Liver (tissue), 9 donors: ENCODE measurements around the gene IQSEC1. TPM values are rescaled to one million over a fixed set of nuclear protein-coding genes. Genes with fewer than 3 reads are reported as not detected.

Source experiments
- DNase-seq: peaks from one replicate; pipeline ENCODE4 v3.0.0-alpha.2; 2017; ENCODE audit warnings: low spot score
- H3K27ac ChIP-seq, 2 donors: one replicate each; pipeline ENCODE4 v1.7.0; 2013; ENCODE audit warnings: inconsistent platforms in 2 of 2, low read length in 2 of 2, control low read depth in 1 of 2, low read depth in 1 of 2, mild to moderate bottlenecking in 1 of 2
- H3K27me3 ChIP-seq, 4 donors: one replicate each; pipeline versions ENCODE4 v1.6.1 to v1.7.0; 2013; ENCODE audit warnings: low read length in 3 of 4, inconsistent platforms in 1 of 4, mild to moderate bottlenecking in 1 of 4, moderate library complexity in 1 of 4; ENCODE audit not compliant: control insufficient read depth in 4 of 4, insufficient read depth in 4 of 4
- H3K36me3 ChIP-seq, 4 donors: one replicate each; pipeline versions ENCODE4 v1.6.1 to v1.7.0; 2013; ENCODE audit warnings: low read length in 3 of 4, mild to moderate bottlenecking in 3 of 4, low read depth in 1 of 4, moderate library complexity in 1 of 4; ENCODE audit not compliant: control insufficient read depth in 4 of 4, insufficient read depth in 3 of 4
- H3K4me1 ChIP-seq, 4 donors: one replicate each; pipeline versions ENCODE4 v1.6.1 to v1.7.0; 2013; ENCODE audit warnings: low read length in 3 of 4, mild to moderate bottlenecking in 3 of 4, moderate library complexity in 1 of 4; ENCODE audit not compliant: control insufficient read depth in 4 of 4, insufficient read depth in 4 of 4
- H3K4me3 ChIP-seq, 3 donors: one replicate each; pipeline versions ENCODE4 v1.6.1 to v1.7.0; 2013; ENCODE audit warnings: low read length in 3 of 3, control low read depth in 1 of 3, low read depth in 1 of 3, mild to moderate bottlenecking in 1 of 3
- H3K9ac ChIP-seq, 2 donors: one replicate each; pipeline ENCODE4 v1.7.0; 2013; ENCODE audit warnings: low read length in 2 of 2, mild to moderate bottlenecking in 2 of 2, moderate library complexity in 2 of 2, control low read depth in 1 of 2, low read depth in 1 of 2
- H3K9me3 ChIP-seq, 4 donors: one replicate each; pipeline versions ENCODE4 v1.6.1 to v1.7.0; 2013; ENCODE audit warnings: low read length in 3 of 4; ENCODE audit not compliant: control insufficient read depth in 4 of 4
- EGR1 ChIP-seq, 2 donors: IDR thresholded peaks; 2 replicates each; pipeline ENCODE4 v1.6.1; 2016 to 2018; ENCODE audit warnings: antibody characterized with exemption in 2 of 2, low read depth in 2 of 2
- FOXA1 ChIP-seq: IDR thresholded peaks from 2 replicates; pipeline ENCODE4 v1.6.1; 2016; ENCODE audit warnings: antibody characterized with exemption
- GABPA ChIP-seq, 2 donors: IDR thresholded peaks in 1 of 2; conservative IDR thresholded peaks in 1 of 2; 2 replicates each; pipeline ENCODE4 v1.6.1; 2016; ENCODE audit warnings: antibody characterized with exemption in 2 of 2, mild to moderate bottlenecking in 1 of 2, moderate library complexity in 1 of 2
- JUND ChIP-seq, 2 donors: IDR thresholded peaks; 2 replicates each; pipeline ENCODE4 v1.6.1; 2016; ENCODE audit warnings: antibody characterized with exemption in 2 of 2
- RAD21 ChIP-seq, 2 donors: IDR thresholded peaks; 2 replicates each; pipeline ENCODE4 v1.6.1; 2016; ENCODE audit warnings: antibody characterized with exemption in 2 of 2, mild to moderate bottlenecking in 2 of 2
- RXRA ChIP-seq, 2 donors: IDR thresholded peaks; 2 replicates each; pipeline ENCODE4 v1.6.1; 2017 to 2018; ENCODE audit warnings: antibody characterized with exemption in 2 of 2, mild to moderate bottlenecking in 1 of 2
- SP1 ChIP-seq: IDR thresholded peaks from 2 replicates; pipeline ENCODE4 v1.6.1; 2018; ENCODE audit warnings: antibody characterized with exemption, mild to moderate bottlenecking
- TAF1 ChIP-seq: conservative IDR thresholded peaks from 2 replicates; pipeline ENCODE4 v1.6.1; 2016; ENCODE audit warnings: antibody characterized with exemption, mild to moderate bottlenecking
- YY1 ChIP-seq: IDR thresholded peaks from 2 replicates; pipeline ENCODE4 v1.6.1; 2016; ENCODE audit warnings: antibody characterized with exemption, mild to moderate bottlenecking
- WGBS: extraction: QIAGEN DNeasy Blood & Tissue Kit; methylation state at CpG from one replicate; pipeline ENCODE4 v1.1.7; 2013; 5-methylcytosine and 5-hydroxymethylcytosine counted together
- polyA plus RNA-seq, 2 donors: library from polyadenylated mRNA; stranded (reverse) in 1 of 2; unstranded in 1 of 2; fragments of 200-250 nt in 1 of 2; fragments of >200 nt in 1 of 2; fragmentation: Nextera tagmentation in 1 of 2; extraction: Ambion mirVana in 1 of 2; gene quantifications; one replicate each; pipeline versions ENCODE4 v1.2.1 to v1.2.3, GENCODE V29; 2013 to 2015
- total RNA-seq, 2 donors: library from RNA; depleted of rRNA; stranded (reverse); fragments of >200 nt; gene quantifications; one replicate each; pipeline ENCODE4 v1.2.3, GENCODE V29; 2014
- TF ChIP-seq, protein P1 (sequence below): fragments of 150-350 bp; IDR thresholded peaks from 2 replicates; pipeline ENCODE4 v1.5.1; 2017; ENCODE audit warnings: improper control_type of control experiment, low read depth, low read length; ENCODE audit not compliant: missing input control
- TF ChIP-seq, protein P2 (sequence below): IDR thresholded peaks from 2 replicates; pipeline ENCODE4 v1.6.1; 2016; ENCODE audit warnings: antibody characterized with exemption, mild to moderate bottlenecking
- TF ChIP-seq, protein P3 (sequence below): IDR thresholded peaks from 2 replicates; pipeline ENCODE4 v1.6.1; 2016; ENCODE audit warnings: antibody characterized with exemption
- donor health status: healthy.
- donor health status: healthy.
- donor health status: healthy.
- donor health status: healthy.
- donor health status: healthy.

Gene IQSEC1
- total and polyA plus RNA-seq, 4 donors, result 12.7 to 56.0 (median 36.2) TPM

DNA sequence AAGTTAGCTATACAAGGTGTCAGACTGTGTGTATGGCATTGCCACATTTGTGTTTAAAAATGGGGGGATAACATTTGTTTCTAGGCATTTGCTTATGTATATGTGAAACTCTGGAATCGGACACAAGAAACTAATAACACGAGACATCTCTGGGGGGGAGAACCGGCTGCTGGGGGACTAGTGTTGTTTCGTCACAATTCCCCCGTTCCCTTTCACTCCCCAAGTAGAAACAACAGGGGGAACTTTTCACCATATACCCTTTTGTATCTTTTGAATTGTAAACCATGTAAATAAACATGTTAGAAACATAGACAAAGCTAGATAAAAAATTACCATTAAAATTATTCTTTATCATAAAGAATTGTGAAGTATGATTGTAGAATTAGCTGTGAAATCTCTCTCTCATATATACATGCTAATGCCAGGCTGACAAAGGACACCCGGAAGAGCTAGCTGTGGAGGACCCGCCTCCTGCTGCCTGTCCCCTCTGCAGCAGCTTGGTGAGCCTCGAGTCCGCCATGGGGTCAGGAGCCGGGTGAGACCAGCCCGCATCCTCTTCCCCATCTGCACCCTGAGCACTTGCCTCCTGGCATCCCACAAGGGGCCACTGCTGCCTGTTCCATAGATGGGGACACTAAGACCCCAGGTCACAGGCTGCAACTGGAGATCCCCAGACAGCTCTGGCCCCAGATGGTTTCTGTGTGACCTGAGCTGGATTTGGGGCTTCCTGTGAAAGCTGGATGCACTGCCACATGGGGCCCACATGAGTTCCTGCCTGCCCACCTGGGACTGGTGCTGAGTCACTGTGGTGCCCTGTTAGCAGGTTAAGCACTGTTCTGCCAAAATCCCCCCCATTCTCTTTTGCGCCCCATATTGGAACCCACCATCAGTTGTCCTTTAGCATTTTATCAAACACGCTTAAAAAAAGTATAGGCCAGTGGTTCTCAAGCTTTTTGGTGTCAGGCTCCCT, 91.6 kb downstream of the IQSEC1 start (continued):
- no peak for TF ChIP-seq GABPA (IDR thresholded peaks at IDR 0.05 in 1 of 2, conservative IDR thresholded peaks at IDR 0.05 in 1 of 2)
- TF ChIP-seq FOXA1, result no peak
- TF ChIP-seq, protein P1, sequence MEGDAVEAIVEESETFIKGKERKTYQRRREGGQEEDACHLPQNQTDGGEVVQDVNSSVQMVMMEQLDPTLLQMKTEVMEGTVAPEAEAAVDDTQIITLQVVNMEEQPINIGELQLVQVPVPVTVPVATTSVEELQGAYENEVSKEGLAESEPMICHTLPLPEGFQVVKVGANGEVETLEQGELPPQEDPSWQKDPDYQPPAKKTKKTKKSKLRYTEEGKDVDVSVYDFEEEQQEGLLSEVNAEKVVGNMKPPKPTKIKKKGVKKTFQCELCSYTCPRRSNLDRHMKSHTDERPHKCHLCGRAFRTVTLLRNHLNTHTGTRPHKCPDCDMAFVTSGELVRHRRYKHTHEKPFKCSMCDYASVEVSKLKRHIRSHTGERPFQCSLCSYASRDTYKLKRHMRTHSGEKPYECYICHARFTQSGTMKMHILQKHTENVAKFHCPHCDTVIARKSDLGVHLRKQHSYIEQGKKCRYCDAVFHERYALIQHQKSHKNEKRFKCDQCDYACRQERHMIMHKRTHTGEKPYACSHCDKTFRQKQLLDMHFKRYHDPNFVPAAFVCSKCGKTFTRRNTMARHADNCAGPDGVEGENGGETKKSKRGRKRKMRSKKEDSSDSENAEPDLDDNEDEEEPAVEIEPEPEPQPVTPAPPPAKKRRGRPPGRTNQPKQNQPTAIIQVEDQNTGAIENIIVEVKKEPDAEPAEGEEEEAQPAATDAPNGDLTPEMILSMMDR, result no peak
- no peak for TF ChIP-seq RAD21 (IDR thresholded peaks at IDR 0.05)
- TF ChIP-seq SP1, result no peak
- no peak for TF ChIP-seq JUND (IDR thresholded peaks at IDR 0.05)

DNA sequence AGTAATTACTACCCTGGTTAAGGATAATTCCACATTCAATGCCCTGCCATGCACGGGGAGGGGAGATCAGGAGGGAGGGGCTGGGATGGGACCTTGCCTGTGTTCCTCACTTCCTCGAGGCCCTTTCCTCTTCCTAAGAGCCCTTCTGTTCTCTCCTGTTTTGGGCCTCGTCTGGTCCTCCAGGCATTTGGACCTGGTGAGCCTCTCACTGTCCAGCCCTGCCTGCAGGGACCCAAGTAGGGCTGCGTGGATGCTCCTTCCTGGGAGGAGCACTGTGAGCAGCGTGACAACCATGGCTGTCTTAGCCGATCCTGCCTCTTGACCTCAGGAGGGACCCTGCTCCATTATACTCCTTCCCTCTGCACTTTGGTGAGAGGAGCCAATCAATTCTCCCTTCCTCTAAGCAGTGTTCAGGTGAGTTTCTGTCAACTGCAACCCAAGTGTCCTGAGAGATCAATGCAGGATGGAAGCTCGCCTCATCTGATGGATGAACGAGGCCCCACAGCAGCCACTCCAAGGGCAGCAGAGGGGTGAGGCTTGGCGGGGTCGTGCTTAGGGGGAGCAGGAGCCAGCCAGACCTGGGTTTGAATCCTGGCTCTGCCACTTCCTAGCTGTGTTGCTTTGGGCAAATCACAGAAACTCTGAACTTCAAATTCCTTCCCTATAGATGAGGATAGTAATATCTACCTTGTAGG, 92.5 kb downstream of the IQSEC1 start:
- TF ChIP-seq, protein P2, sequence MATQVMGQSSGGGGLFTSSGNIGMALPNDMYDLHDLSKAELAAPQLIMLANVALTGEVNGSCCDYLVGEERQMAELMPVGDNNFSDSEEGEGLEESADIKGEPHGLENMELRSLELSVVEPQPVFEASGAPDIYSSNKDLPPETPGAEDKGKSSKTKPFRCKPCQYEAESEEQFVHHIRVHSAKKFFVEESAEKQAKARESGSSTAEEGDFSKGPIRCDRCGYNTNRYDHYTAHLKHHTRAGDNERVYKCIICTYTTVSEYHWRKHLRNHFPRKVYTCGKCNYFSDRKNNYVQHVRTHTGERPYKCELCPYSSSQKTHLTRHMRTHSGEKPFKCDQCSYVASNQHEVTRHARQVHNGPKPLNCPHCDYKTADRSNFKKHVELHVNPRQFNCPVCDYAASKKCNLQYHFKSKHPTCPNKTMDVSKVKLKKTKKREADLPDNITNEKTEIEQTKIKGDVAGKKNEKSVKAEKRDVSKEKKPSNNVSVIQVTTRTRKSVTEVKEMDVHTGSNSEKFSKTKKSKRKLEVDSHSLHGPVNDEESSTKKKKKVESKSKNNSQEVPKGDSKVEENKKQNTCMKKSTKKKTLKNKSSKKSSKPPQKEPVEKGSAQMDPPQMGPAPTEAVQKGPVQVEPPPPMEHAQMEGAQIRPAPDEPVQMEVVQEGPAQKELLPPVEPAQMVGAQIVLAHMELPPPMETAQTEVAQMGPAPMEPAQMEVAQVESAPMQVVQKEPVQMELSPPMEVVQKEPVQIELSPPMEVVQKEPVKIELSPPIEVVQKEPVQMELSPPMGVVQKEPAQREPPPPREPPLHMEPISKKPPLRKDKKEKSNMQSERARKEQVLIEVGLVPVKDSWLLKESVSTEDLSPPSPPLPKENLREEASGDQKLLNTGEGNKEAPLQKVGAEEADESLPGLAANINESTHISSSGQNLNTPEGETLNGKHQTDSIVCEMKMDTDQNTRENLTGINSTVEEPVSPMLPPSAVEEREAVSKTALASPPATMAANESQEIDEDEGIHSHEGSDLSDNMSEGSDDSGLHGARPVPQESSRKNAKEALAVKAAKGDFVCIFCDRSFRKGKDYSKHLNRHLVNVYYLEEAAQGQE, result no peak
- TF ChIP-seq, protein P3, sequence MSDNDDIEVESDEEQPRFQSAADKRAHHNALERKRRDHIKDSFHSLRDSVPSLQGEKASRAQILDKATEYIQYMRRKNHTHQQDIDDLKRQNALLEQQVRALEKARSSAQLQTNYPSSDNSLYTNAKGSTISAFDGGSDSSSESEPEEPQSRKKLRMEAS, result no peak
- TF ChIP-seq JUND (IDR thresholded peaks at IDR 0.05) (no peak), YY1 (no peak), TAF1 (no peak), RXRA (IDR thresholded peaks at IDR 0.05) (no peak), GABPA (IDR thresholded peaks at IDR 0.05 in 1 of 2, conservative IDR thresholded peaks at IDR 0.05 in 1 of 2) (no peak), SP1 (no peak), EGR1 (IDR thresholded peaks at IDR 0.05; ENCODE audit: low read depth in 2 of 2) (no peak)
- no peak for DNase-seq
- Histone ChIP-seq H3K9me3 (no peaks in the 10 kb centered on the region), H3K4me3 (no peak overlapping the region), H3K4me1 (peaks cover 0 to 10% (median 7%) of the 10 kb centered on the region in 4 donors), H3K27ac (no peak overlapping the region), H3K9ac (no peak overlapping the region), H3K36me3 (no peaks in the 10 kb centered on the region), H3K27me3 (no peaks in the 10 kb centered on the region)
- WGBS, result 90% methylated on average over 10 of the region's 10 CpGs
